SU-DHL-6 (cell line): ENCODE results near the gene MRPL49.

Experiments used
- H2AFZ ChIP-seq: fragments of 200-600 bp; sonication (generic); 2 replicates; pipeline ENCODE4 v1.6.1; 2014; ENCODE audit warnings: low read depth, mild to moderate bottlenecking, moderate library complexity, mixed read lengths, antibody characterized with exemption, low read length; ENCODE audit not compliant: severe bottlenecking
- H3F3A ChIP-seq: fragments of 200-600 bp; shearing (Covaris generic); 2 replicates; pipeline ENCODE4 v1.6.0; 2016; ENCODE audit warnings: antibody characterized with exemption, mild to moderate bottlenecking; ENCODE audit not compliant: insufficient read depth
- H3K27ac ChIP-seq: fragments of 200-600 bp; sonication (generic); 2 replicates; pipeline ENCODE4 v1.5.1; 2016; ENCODE audit warnings: low read depth, mild to moderate bottlenecking, low read length, moderate library complexity, mixed read lengths
- H3K27me3 ChIP-seq: fragments of 200-600 bp; sonication (generic), shearing (Covaris generic); 2 replicates; pipeline ENCODE4 v1.6.0; 2014; ENCODE audit warnings: mild to moderate bottlenecking, low read length
- H3K36me3 ChIP-seq: fragments of 200-600 bp; sonication (generic); 2 replicates; pipeline ENCODE4 v1.6.1; 2014; ENCODE audit warnings: mild to moderate bottlenecking, low read length, mixed read lengths
- H3K4me2 ChIP-seq: fragments of 300-600, 200-600 bp; shearing (Covaris generic), sonication (generic); 2 replicates; pipeline ENCODE4 v1.6.0; 2014; ENCODE audit warnings: low read length, low read depth, mild to moderate bottlenecking; ENCODE audit not compliant: poor library complexity, severe bottlenecking
- H3K4me3 ChIP-seq: fragments of 200-600 bp; sonication (generic); 2 replicates; pipeline ENCODE4 v1.5.1; 2014; ENCODE audit warnings: antibody characterized with exemption, low read length, mild to moderate bottlenecking, mixed read lengths; ENCODE audit not compliant: insufficient read depth, poor library complexity, severe bottlenecking
- H3K79me2 ChIP-seq: fragments of 200-600 bp; sonication (generic); 2 replicates; pipeline ENCODE4 v1.6.1; 2014; ENCODE audit warnings: mild to moderate bottlenecking, low read length, moderate library complexity; ENCODE audit not compliant: insufficient read depth
- H3K9ac ChIP-seq: fragments of 200-600 bp; sonication (generic); 2 replicates; pipeline ENCODE4 v1.7.0; 2014; ENCODE audit warnings: mild to moderate bottlenecking, low read length
- H3K9me2 ChIP-seq: fragments of 200-600 bp; sonication (generic); replicated peaks from 2 replicates; pipeline ENCODE4 v1.6.1; 2014; ENCODE audit warnings: low read length; ENCODE audit not compliant: insufficient read depth
- H3K9me3 ChIP-seq: fragments of 200-600 bp; sonication (generic); 2 replicates; pipeline ENCODE4 v1.6.1; 2014; ENCODE audit warnings: low read length, mixed read lengths; ENCODE audit not compliant: insufficient read depth
- H4K20me1 ChIP-seq: fragments of 200-600 bp; sonication (generic); 2 replicates; pipeline ENCODE4 v1.6.1; 2014; ENCODE audit warnings: low read depth, mild to moderate bottlenecking, antibody characterized with exemption, low read length, moderate library complexity, mixed read lengths
- CTCF ChIP-seq: fragments of 200-600 bp; sonication (generic); IDR thresholded peaks from one replicate; pipeline ENCODE4 v1.5.1; 2017; ENCODE audit warnings: antibody characterized with exemption, mild to moderate bottlenecking, low read length, moderate library complexity; ENCODE audit not compliant: insufficient read depth, poor library complexity, severe bottlenecking
- EZH2phosphoT487 ChIP-seq: fragments of 200-600 bp; sonication (generic), shearing (Covaris generic); conservative IDR thresholded peaks from 2 replicates; pipeline ENCODE4 v1.6.1; 2018; ENCODE audit warnings: mild to moderate bottlenecking, antibody characterized with exemption, low read length, moderate library complexity, mixed read lengths

Gene MRPL49

GRCh38 chr11:65083834-65084597, 38.1 kb upstream of the MRPL49 start, which contains the start of the genes CDCA5 and ZFPL1:
CDCA5 (minus strand) TSS chr11:65084040; CDS start chr11:65083978, 62 bp downstream.
ZFPL1 (plus strand) TSS chr11:65084222; CDS start chr11:65084699, 477 bp downstream.
- Histone ChIP-seq H3K4me3 (peak within 1 kb of the TSS; percentile 98), H3K9ac (peak within 1 kb of the TSS; percentile 88), H3K4me2 (peak within 1 kb of the TSS; percentile 83), H3K36me3 (peaks cover 12% of the 10 kb centered on the region), H3K27me3 (no peaks in the 10 kb centered on the region), H2AFZ (peak within 1 kb of the TSS; percentile 39), H3K9me3 (no peaks in the 10 kb centered on the region), H3F3A (no peaks in the 10 kb centered on the region), H3K79me2 (peaks cover 56% of the 10 kb centered on the region), H3K27ac (peak within 1 kb of the TSS; percentile 80), H4K20me1 (no peaks in the 10 kb centered on the region), H3K9me2 (no peaks in the 10 kb centered on the region)
- TF ChIP-seq EZH2phosphoT487 (no peak), CTCF (no peak)

- H2AFZ ChIP-seq = no peak overlapping the region
- peak overlapping the region; percentile 88 for H3K9ac ChIP-seq
- peak overlapping the region; percentile 80 for H3K27ac ChIP-seq
- TF ChIP-seq CTCF (no peak), EZH2phosphoT487 (no peak)
- no peaks in the 10 kb centered on the region for H3K9me2 ChIP-seq
- H3K4me3 ChIP-seq = peak overlapping the region; percentile 98
- H3K9me3 ChIP-seq = no peaks in the 10 kb centered on the region
- no peaks in the 10 kb centered on the region for H3F3A ChIP-seq
- H4K20me1 ChIP-seq = no peaks in the 10 kb centered on the region
- no peaks in the 10 kb centered on the region for H3K27me3 ChIP-seq
- H3K4me2 ChIP-seq = peak overlapping the region; percentile 73
- peaks cover 12% of the 10 kb centered on the region for H3K36me3 ChIP-seq
- peaks cover 50% of the 10 kb centered on the region for H3K79me2 ChIP-seq
These were observed 37.3 kb upstream of the MRPL49 start for GRCh38 chr11:65084598-65085375.

- no peaks in the 10 kb centered on the region for H3K27me3 ChIP-seq
- no peaks in the 10 kb centered on the region for H3K9me2 ChIP-seq
- no peak for TF ChIP-seq EZH2phosphoT487
- TF ChIP-seq CTCF = no peak
- peaks cover 9% of the 10 kb centered on the region for H3K36me3 ChIP-seq
- H3K4me3 ChIP-seq = no peak overlapping the region
- no peaks in the 10 kb centered on the region for H3F3A ChIP-seq
- H4K20me1 ChIP-seq = no peaks in the 10 kb centered on the region
- H2AFZ ChIP-seq = no peak overlapping the region
- peak overlapping the region; percentile 73 for H3K4me2 ChIP-seq
- H3K9ac ChIP-seq = no peak overlapping the region
- no peak overlapping the region for H3K27ac ChIP-seq
- H3K79me2 ChIP-seq = peaks cover 47% of the 10 kb centered on the region
- no peaks in the 10 kb centered on the region for H3K9me3 ChIP-seq
These were observed 36.7 kb upstream of the MRPL49 start for GRCh38 chr11:65085446-65085845.
